Activated B cell treated with CpG ODN at 0.5 μM for 24 hours (primary cell): Measurements from ENCODE around the gene SYPL1. TPM values are rescaled to one million over a fixed set of nuclear protein-coding genes. Genes with fewer than 3 reads are reported as not detected.
"Not testable (repeated sequence)": the region's sequence is repeated elsewhere in the genome, so short reads cannot be mapped to it uniquely, and the experiment has no call there.

Experiments
- ATAC-seq: fragments of 200-7000 bp; cut with Tn5 transposase; one replicate; pipeline ENCODE4 v1.10.0; 2021; ENCODE audit warnings: low read depth, mild to moderate bottlenecking, moderate library complexity
- CTCF ChIA-PET: fragments of 350-600 bp; sonication (Branson Sonifier 250); formaldehyde crosslinking; loops from one replicate; lab custom pipeline; 2021; ENCODE audit warnings: antibody characterized with exemption; lab: Charles Lee
- POLR2A ChIA-PET: fragments of 350-600 bp; sonication (Branson Sonifier 250); formaldehyde crosslinking; loops from one replicate; lab custom pipeline; 2021; ENCODE audit warnings: antibody characterized with exemption; lab: Charles Lee
- DNase-seq: peaks from one replicate; pipeline ENCODE4 v3.0.0; 2022
- H3K27ac Mint-ChIP-seq: one replicate; pipeline ENCODE4 v1.8.0; 2020; ENCODE audit warnings: mixed read lengths
- H3K27me3 Mint-ChIP-seq: one replicate; pipeline ENCODE4 v1.8.0; 2021; ENCODE audit warnings: mixed read lengths
- H3K36me3 Mint-ChIP-seq: one replicate; pipeline ENCODE4 v1.8.0; 2021; ENCODE audit warnings: low read depth, mixed read lengths
- H3K4me1 Mint-ChIP-seq: one replicate; pipeline ENCODE4 v1.8.0; 2021; ENCODE audit warnings: mixed read lengths
- H3K4me3 Mint-ChIP-seq: one replicate; pipeline ENCODE4 v1.8.0; 2020; ENCODE audit warnings: mild to moderate bottlenecking, mixed read lengths
- H3K9me3 Mint-ChIP-seq: one replicate; pipeline ENCODE4 v1.8.0; 2020; ENCODE audit warnings: mixed read lengths
- CTCF ChIP-seq: fragments of 200-600 bp; IDR thresholded peaks from one replicate; pipeline ENCODE4 v1.8.0; 2022; ENCODE audit warnings: antibody characterized with exemption, mild to moderate bottlenecking
- intact Hi-C: fragments of 100-400 bp; cut with micrococcal nuclease; formaldehyde crosslinking; loops from one replicate; pipeline ENCODE4 v1.15.1; 2024
- total RNA-seq: library from RNA; stranded (reverse); gene quantifications from 2 replicates; pipeline ENCODE4 v1.2.3, GENCODE V29; 2022

Gene SYPL1
- total RNA-seq, 1 donor from 2014 or later: 116 TPM

GRCh38 chr7:106139265-106140251 is 27.4 kb upstream of the SYPL1 start:
- DNase-seq (no peak), ATAC-seq (no peak)
- Mint-ChIP-seq H3K4me1 (peaks cover 6% of the 10 kb centered on the region), H3K36me3 (no peaks in the 10 kb centered on the region), H3K27me3 (no peaks in the 10 kb centered on the region), H3K27ac (no peak overlapping the region), H3K4me3 (no peak overlapping the region), H3K9me3 (peaks cover 3% of the 10 kb centered on the region)
- intact Hi-C loops: no loop called here
- ChIA-PET CTCF (interaction anchor here (1.1 kb wide), 1 partner anchor 16 kb away, joined by 3 read pairs; no protein-coding TSS in a partner anchor), POLR2A (no interaction called here)
- no peak for TF ChIP-seq CTCF

- intact Hi-C loops: no loop called here
- no peak for ATAC-seq
- H3K27me3 Mint-ChIP-seq: no peaks in the 10 kb centered on the region
- H3K9me3 Mint-ChIP-seq: peaks cover 3% of the 10 kb centered on the region
- H3K27ac Mint-ChIP-seq: no peak overlapping the region
- no peak for DNase-seq
- H3K4me3 Mint-ChIP-seq: no peak overlapping the region
- TF ChIP-seq CTCF: no peak
- CTCF ChIA-PET: interaction anchor here (1.1 to 1.6 kb wide), 2 partner anchors 16 to 82 kb away, joined by 3 to 4 read pairs; no protein-coding TSS in a partner anchor
- H3K4me1 Mint-ChIP-seq: peaks cover 4% of the 10 kb centered on the region
- POLR2A ChIA-PET: no interaction called here
- H3K36me3 Mint-ChIP-seq: no peaks in the 10 kb centered on the region
Measured at GRCh38 chr7:106138776-106139175, 26.7 kb upstream of the SYPL1 start.

- H3K27me3 Mint-ChIP-seq, H3K27ac Mint-ChIP-seq, H3K4me3 Mint-ChIP-seq, DNase-seq, H3K36me3 Mint-ChIP-seq, H3K4me1 Mint-ChIP-seq, intact Hi-C loops, H3K9me3 Mint-ChIP-seq, ATAC-seq: not testable (repeated sequence)
- ChIA-PET POLR2A (interaction anchor here (0.6 kb wide), 1 partner anchor 26 kb away, joined by 3 read pairs; the partner anchor contains the start of gene SYPL1), CTCF (interaction anchor here (1.6 kb wide), 1 partner anchor 81 kb away, joined by 4 read pairs; no protein-coding TSS in a partner anchor)
Measured at GRCh38 chr7:106138181-106138580, 26.1 kb upstream of the SYPL1 start.

- no peaks in the 10 kb centered on the region for H3K4me1 Mint-ChIP-seq
- H3K27ac Mint-ChIP-seq: no peak overlapping the region
- H3K27me3 Mint-ChIP-seq: no peaks in the 10 kb centered on the region
- ChIA-PET POLR2A (no interaction called here), CTCF (no interaction called here)
- no peaks in the 10 kb centered on the region for H3K36me3 Mint-ChIP-seq
- intact Hi-C loops: no loop called here
- DNase-seq: no peak
- no peak overlapping the region for H3K4me3 Mint-ChIP-seq
- no peaks in the 10 kb centered on the region for H3K9me3 Mint-ChIP-seq
- no peak for TF ChIP-seq CTCF
- no peak for ATAC-seq
Measured at GRCh38 chr7:106134241-106134640, 22.1 kb upstream of the SYPL1 start.

- CTCF ChIA-PET: no interaction called here
- Mint-ChIP-seq H3K27me3 (no peaks in the 10 kb centered on the region), H3K4me1 (peaks cover 9% of the 10 kb centered on the region), H3K36me3 (no peaks in the 10 kb centered on the region), H3K27ac (no peak overlapping the region), H3K9me3 (no peaks in the 10 kb centered on the region), H3K4me3 (no peak overlapping the region)
- ATAC-seq (no peak), DNase-seq (no peak)
- POLR2A ChIA-PET: no interaction called here
- intact Hi-C loops: loop anchor here (2.0 kb wide), 1 partner anchor 14 kb away; no protein-coding TSS in a partner anchor
- no peak for TF ChIP-seq CTCF
Measured at GRCh38 chr7:106129291-106129690, 17.2 kb upstream of the SYPL1 start.
